ENCODE data around the gene DSTYK.

The DSTYK gene

GRCh38 chr1:205217418-205217817 lies 5.9 kb upstream of the DSTYK start:
- DNase-seq: no peak

GRCh38 chr1:205216588-205216987 lies 5.1 kb upstream of the DSTYK start:
- DNase-seq: no peak

- no peak for DNase-seq
These were observed 3.3 kb upstream of the DSTYK start for GRCh38 chr1:205214756-205215155.

DNA sequence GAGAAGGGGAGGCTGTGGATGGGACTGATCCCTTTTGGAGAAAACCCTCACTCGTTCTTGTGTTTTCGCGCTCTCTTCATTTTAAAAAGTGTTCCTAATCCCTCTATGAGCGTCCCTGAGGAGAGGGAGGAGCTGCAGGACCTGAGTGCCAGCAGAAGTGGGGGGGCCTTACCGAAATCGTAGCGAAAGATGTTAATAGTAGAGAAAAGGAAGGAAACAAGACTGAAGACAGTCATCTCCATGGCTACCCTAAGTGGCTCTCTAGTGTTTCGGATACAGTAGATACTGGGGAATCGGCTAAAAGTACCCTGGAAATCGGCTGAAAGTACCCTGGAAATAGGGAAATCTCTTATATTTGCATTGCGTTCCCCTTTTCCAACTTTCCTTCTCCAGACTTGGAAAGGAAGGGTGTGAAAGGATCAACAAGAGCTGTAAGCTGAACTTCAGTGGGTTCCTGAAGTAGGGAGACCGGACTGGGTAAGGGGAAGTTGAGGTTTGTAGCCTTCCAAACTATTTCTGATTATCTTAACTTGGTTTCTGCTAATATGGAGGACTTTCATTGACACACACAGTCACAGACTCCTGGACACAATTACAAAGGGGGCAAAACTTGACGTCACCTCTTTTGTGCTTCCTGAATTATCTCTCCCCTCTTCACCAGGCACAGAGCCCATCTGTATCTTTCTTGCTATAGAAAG lies 486 bp upstream of the DSTYK start:
- no peak for DNase-seq

DNA sequence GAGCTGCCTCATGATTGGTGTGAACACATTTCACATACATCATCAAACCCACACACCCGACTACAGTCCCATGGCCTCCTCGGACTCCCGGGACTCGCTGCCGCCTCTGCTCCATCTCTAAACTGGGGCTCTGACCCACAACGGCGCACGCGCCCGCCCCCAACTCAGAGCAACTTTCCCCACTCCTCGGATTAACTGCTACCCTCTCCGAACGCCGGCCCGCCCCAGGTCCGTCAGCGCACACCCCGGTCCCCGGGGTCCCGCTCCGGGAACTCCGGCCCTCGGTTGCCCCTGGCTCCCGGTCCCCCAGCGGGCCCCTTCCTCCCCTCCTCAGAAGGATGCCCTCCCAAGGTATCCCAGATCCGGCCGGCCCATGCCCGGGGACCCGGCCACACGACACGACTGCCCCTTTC lies 740 bp downstream of the DSTYK start:
- no peak for DNase-seq

GRCh38 chr1:205208811-205209210 lies 2.7 kb downstream of the DSTYK start:
- no peak for DNase-seq

GRCh38 chr1:205205055-205205454 lies 6.4 kb downstream of the DSTYK start:
- no peak for DNase-seq

GRCh38 chr1:205204552-205204951 lies 7.0 kb downstream of the DSTYK start:
- peak; percentile 73 for DNase-seq

- no peak for DNase-seq
These were observed 11.6 kb downstream of the DSTYK start for GRCh38 chr1:205199931-205200299.

DNA sequence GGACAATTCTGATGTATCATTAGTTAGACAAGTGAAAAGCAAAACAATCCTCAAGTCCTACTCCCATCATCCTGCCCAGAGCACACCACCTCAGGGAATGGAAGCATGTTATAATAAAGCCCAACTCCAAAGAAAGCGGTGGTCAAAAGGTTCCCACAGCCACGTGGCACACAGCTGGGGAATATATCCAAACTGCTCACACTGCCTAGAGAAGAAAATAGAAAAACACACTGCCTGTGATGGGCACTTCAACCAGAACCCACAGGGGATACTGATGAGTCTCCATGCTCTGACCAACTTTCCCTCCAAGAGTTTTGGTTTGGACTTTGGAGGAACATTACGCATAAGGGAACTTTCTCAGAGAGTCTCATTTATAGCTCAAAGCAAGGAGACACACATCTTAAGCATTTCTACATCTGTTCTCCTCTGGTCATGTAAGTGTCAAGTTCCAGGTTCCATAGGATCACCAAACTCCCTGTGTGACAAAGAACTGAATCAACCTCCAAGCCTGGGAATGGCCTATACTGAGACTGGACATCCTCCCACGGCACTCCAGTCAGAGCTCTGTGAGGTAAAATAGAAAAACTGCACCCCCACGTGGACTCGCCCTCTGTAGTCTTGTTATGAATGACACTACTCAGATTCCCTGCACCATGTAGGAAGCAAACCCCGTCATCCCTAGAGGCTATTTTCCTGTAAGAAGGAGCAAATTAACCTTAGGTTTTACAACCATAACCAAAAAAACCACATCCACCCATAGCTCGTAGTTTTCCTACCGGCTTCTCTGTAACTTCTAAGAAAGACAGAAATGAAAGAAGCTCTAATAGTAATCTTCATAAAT lies 12.2 kb downstream of the DSTYK start:
- DNase-seq: peak; percentile 28

GRCh38 chr1:205192287-205192686 lies 19.2 kb downstream of the DSTYK start:
- no peak for DNase-seq

- DNase-seq: no peak
These were observed 19.9 kb downstream of the DSTYK start for GRCh38 chr1:205191622-205192021.

DNA sequence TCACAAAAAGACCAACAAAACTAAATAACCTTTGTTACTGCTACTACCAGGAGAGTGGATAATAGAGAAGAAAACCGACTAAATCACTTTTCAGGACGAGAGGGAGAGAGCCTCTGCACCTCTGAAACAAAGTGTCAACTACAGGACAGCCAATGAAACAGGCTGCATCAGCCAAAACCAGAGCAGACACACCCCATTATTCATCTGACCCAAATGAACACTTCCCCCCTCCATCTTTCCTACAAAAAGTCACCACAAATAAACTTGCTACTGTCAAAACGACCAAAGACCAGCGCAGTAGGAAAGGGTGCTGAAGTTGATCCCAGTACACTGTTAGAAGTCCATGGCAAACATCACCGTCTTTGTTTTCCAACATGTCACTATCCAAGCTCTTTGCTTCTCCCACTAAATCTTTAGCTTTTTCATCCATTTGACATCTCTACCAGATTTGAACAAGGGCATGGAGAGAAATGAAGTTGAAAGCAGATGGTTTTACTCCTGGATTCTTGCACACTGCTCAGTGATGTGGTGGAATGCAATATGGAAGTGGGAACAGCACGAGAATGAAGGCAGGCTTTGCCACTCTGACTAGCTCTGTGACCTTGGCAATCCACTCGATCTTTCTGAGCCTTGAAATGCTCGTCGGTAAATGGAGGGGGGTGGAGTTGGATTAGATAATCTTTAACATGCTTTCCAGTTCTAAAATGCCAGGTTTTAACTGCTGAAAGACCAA lies 20.5 kb downstream of the DSTYK start:
- no peak for DNase-seq

DNA sequence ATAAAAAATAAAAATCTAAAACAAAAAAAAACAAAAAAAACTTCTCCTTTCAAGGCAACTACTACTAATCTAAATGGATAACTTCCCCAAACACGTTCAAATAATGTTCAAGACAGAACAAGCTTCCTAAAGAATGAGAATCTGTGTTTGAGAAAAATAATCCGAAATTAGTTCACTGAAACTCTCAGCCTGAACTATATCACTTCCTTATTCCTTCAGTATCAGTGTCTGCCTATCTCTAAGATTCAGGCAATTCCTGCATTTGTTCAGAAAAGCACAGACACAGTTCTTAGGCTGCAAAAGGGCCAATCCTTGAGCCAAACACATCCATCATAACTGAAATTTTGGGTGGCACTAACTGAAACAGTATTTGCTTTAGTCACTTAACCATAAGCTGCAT lies 22.4 kb downstream of the DSTYK start:
- no peak for DNase-seq

GRCh38 chr1:205188596-205188995 lies 22.9 kb downstream of the DSTYK start:
- no peak for DNase-seq

DNA sequence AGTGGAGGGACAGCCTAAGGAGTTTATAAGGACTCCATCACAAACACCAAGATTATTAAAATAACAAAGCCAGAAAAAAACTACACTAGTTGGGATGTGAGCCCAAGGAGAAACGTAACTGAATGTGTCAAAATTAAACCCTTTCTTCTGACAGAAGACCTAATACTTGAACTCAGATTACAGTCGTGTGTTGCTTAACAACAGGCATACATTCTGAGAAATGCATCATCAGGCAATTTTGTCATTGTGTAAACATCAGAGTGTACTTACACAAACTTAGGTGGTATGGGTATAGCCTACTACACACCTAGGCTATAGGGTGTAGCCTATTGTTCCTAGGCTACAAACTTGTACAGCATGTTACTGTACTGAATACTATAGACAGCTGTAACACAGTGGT lies 23.4 kb downstream of the DSTYK start:
- DNase-seq: no peak

DNA sequence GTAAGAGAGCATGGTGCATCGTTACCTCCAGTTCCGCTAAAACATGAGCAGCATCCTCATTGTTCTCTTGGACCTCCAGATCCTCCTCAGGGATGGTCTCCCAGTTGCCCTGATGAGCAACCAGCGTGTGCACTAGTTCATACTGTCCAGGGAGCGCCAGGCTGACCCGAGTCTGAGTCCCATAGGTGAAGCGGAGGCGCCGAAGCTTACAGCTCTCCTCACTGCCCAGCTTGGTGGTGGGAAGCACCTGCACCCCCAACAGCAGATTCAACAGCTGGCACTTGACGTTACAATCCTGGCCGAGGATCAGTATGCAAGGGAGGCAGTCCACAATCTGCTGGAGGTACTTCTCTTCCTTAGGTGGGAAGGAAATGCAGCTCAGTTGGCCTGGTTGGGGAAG lies 24.1 kb downstream of the DSTYK start:
- DNase-seq: no peak

DNA sequence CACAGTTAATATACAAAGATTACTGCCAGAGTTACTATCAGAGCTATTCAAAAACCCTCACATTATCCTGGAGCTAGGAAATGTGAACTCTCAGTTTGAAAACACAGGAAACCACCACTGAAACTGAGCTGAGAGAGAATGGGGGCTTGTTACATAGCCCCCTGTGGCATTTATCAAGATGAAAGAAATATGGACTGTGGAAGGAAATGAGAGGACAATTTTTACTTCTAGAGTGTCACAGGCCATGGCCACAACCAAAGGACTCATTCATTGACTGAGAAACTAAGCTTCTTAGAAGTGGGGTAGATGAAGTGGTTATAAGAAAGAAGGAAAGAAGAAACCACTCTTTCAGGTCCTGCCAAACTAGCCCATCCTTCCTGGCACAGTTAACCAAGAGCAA lies 25.3 kb downstream of the DSTYK start:
- DNase-seq: no peak

DNA sequence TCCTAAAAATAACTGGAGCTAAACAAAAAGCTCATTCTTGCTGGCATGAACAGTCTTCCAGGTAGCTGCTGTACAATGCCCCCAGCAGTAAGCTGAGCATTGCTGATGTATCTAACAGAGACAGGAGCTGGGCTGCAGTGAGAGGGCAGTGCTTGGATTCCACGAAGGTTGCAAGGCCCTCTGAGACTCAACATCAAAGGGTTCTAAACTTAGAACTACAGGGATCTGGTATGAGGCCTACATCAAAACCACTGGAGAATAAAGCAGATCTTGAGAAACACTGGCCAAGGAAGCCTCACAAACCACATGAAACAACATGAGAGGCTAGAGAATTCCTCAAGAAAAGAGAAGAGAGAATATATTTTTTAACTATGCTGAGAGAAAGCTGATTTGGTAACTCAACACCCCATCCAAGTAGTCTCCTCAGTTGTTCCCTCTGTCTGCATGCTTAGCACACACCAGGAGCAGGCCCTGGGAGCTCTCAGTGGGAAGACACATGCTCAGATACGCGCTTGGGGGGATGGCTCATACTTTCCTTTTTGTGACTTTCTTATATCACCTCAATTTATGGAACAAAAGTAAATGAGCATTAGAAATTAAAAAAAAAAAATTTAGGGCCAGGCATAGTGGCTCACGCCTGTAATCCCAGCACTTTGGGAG lies 27.7 kb downstream of the DSTYK start:
- DNase-seq: no peak

- DNase-seq: no peak
These were observed 28.6 kb downstream of the DSTYK start for GRCh38 chr1:205182930-205183329.

- peak; percentile 71 for DNase-seq
These were observed 31.2 kb downstream of the DSTYK start for GRCh38 chr1:205180331-205180730.

DNA sequence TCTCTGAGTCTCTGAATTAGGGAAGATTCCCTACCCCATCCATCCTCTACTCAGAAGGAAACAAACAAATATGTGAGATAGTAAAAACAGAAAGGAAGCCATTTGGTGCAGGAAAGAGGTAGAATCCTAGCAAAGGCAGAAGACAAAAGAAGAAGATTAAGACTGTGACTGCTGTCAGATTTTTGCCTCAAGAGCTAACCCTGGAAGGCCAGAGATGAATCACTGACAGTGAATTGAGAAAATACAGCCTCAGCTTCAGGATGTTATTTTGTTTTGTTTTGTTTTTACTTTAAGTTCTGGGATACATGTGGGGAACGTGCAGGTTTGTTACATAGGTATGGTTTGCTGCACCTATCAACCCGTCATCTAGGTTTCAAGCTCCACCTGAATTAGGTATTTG lies 31.7 kb downstream of the DSTYK start:
- DNase-seq: peak; percentile 52

All from fibroblast of skin of back (primary cell).